SK-N-SH treated with all-trans-retinoic acid at 6 μM for 48 hours (cell line): ENCODE results near the gene TFPI.

ENCODE experiments used
- CREB5 ChIP-seq: fragments of 250-450 bp; sonication (Bioruptor Pico); IDR thresholded peaks from 2 replicates; pipeline ENCODE4 v1.5.1; 2020; ENCODE audit warnings: low read depth, mild to moderate bottlenecking, moderate library complexity
- GLIS3 ChIP-seq: fragments of 250-450 bp; sonication (Bioruptor Pico); IDR thresholded peaks from 2 replicates; pipeline ENCODE4 v1.5.0; 2020; ENCODE audit warnings: mild to moderate bottlenecking, moderate library complexity
- ISL1 ChIP-seq: fragments of 250-450 bp; sonication (Bioruptor Pico); IDR thresholded peaks from 2 replicates; pipeline ENCODE4 v2.1.2; 2022; ENCODE audit warnings: mild to moderate bottlenecking, moderate library complexity
- OSR1 ChIP-seq: fragments of 250-450 bp; sonication (Bioruptor Pico); IDR thresholded peaks from 2 replicates; pipeline ENCODE4 v1.8.0; 2022; ENCODE audit warnings: moderate library complexity, mild to moderate bottlenecking, inconsistent platforms
- SNAI2 ChIP-seq: fragments of 250-450 bp; sonication (Bioruptor Pico); IDR thresholded peaks from 2 replicates; pipeline ENCODE4 v1.5.0; 2020; ENCODE audit warnings: mild to moderate bottlenecking, moderate library complexity
- ZFP3 ChIP-seq: fragments of 250-450 bp; sonication (Bioruptor Pico); IDR thresholded peaks from 2 replicates; pipeline ENCODE4 v1.5.0; 2020; ENCODE audit warnings: mild to moderate bottlenecking, moderate library complexity
- ZFP30 ChIP-seq: fragments of 450-650 bp; formaldehyde crosslinking; IDR thresholded peaks from 2 replicates; pipeline ENCODE4 v1.5.0; 2022; ENCODE audit warnings: mild to moderate bottlenecking, moderate library complexity
- ZNF565 ChIP-seq: fragments of 450-650 bp; formaldehyde crosslinking; conservative IDR thresholded peaks from 2 replicates; pipeline ENCODE4 v1.5.0; 2020; ENCODE audit warnings: low read depth, mild to moderate bottlenecking, moderate library complexity
- ZNF70 ChIP-seq: fragments of 450-650 bp; formaldehyde crosslinking; IDR thresholded peaks from 2 replicates; pipeline ENCODE4 v1.5.0; 2020; ENCODE audit warnings: mild to moderate bottlenecking, moderate library complexity
- TF ChIP-seq, protein P1 (sequence below): fragments of 250-450 bp; sonication (Bioruptor Pico); IDR thresholded peaks from 2 replicates; pipeline ENCODE4 v1.5.0; 2020; ENCODE audit warnings: mild to moderate bottlenecking, moderate library complexity
- TF ChIP-seq, protein P2 (sequence below): fragments of 250-450 bp; sonication (Bioruptor Pico); IDR thresholded peaks from 2 replicates; pipeline ENCODE4 v1.8.0; 2020; ENCODE audit warnings: mild to moderate bottlenecking, moderate library complexity, borderline replicate concordance

DNA sequence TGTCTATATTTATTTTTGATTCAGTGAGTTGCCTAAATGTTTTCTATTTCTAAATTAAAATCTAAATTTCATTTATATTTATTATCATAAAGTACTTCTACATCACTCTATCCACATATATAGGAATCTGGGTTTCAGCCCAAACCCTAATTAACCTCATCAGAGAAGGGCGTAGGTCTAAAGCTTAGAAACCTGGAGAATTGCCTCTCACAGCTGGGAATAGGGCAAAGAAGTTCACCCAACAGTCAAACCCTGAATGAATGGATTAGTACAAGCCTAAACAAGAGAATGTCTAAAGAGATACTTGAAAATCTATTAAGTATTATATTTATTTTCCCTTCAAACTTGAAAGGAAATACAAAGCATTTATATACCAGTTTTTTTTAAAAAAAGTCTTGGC, 26.2 kb downstream of the TFPI start:
- TF ChIP-seq, protein P1, sequence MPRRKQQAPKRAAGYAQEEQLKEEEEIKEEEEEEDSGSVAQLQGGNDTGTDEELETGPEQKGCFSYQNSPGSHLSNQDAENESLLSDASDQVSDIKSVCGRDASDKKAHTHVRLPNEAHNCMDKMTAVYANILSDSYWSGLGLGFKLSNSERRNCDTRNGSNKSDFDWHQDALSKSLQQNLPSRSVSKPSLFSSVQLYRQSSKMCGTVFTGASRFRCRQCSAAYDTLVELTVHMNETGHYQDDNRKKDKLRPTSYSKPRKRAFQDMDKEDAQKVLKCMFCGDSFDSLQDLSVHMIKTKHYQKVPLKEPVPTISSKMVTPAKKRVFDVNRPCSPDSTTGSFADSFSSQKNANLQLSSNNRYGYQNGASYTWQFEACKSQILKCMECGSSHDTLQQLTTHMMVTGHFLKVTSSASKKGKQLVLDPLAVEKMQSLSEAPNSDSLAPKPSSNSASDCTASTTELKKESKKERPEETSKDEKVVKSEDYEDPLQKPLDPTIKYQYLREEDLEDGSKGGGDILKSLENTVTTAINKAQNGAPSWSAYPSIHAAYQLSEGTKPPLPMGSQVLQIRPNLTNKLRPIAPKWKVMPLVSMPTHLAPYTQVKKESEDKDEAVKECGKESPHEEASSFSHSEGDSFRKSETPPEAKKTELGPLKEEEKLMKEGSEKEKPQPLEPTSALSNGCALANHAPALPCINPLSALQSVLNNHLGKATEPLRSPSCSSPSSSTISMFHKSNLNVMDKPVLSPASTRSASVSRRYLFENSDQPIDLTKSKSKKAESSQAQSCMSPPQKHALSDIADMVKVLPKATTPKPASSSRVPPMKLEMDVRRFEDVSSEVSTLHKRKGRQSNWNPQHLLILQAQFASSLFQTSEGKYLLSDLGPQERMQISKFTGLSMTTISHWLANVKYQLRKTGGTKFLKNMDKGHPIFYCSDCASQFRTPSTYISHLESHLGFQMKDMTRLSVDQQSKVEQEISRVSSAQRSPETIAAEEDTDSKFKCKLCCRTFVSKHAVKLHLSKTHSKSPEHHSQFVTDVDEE (CRISPR knock-in tag): no peak
- TF ChIP-seq ZFP30 (no peak), ISL1 (CRISPR knock-in tag) (no peak), ZNF565 (CRISPR knock-in tag) (no peak), ZNF70 (CRISPR knock-in tag) (no peak), OSR1 (CRISPR knock-in tag) (no peak), GLIS3 (CRISPR knock-in tag) (no peak), ZFP3 (CRISPR knock-in tag) (no peak), CREB5 (CRISPR knock-in tag) (no peak), SNAI2 (CRISPR knock-in tag) (no peak)
- TF ChIP-seq, protein P2, sequence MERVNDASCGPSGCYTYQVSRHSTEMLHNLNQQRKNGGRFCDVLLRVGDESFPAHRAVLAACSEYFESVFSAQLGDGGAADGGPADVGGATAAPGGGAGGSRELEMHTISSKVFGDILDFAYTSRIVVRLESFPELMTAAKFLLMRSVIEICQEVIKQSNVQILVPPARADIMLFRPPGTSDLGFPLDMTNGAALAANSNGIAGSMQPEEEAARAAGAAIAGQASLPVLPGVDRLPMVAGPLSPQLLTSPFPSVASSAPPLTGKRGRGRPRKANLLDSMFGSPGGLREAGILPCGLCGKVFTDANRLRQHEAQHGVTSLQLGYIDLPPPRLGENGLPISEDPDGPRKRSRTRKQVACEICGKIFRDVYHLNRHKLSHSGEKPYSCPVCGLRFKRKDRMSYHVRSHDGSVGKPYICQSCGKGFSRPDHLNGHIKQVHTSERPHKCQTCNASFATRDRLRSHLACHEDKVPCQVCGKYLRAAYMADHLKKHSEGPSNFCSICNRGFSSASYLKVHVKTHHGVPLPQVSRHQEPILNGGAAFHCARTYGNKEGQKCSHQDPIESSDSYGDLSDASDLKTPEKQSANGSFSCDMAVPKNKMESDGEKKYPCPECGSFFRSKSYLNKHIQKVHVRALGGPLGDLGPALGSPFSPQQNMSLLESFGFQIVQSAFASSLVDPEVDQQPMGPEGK (CRISPR knock-in tag): no peak
